Adrenal gland (tissue), 12 donors: ENCODE measurements around the gene KIF1A. TPM values are rescaled to one million over a fixed set of nuclear protein-coding genes. Genes with fewer than 3 reads are reported as not detected.

Experiments used
- DNase-seq, 7 donors: peaks; one replicate each; pipeline ENCODE4 v3.0.0-alpha.2; 2019 to 2020
- H3K27ac ChIP-seq, 5 donors: fragments of 200-600 bp; sonication (generic) in 4 of 5; 1 replicate in 3 of 5; 2 replicates in 2 of 5; pipeline versions ENCODE4 v1.5.1 to v1.8.0; 2016 to 2020; ENCODE audit warnings: mild to moderate bottlenecking in 1 of 5
- H3K27me3 ChIP-seq: fragments of 200-600 bp; 2 replicates; pipeline ENCODE4 v1.8.0; 2021
- H3K36me3 ChIP-seq, 2 donors: fragments of 200-600 bp; replicated peaks in 1 of 2; 1 replicate in 1 of 2; 2 replicates in 1 of 2; pipeline versions ENCODE4 v1.5.1 to v1.8.0; 2018 to 2022
- H3K4me1 ChIP-seq, 2 donors: fragments of 200-600 bp; replicated peaks in 1 of 2; 1 replicate in 1 of 2; 2 replicates in 1 of 2; pipeline versions ENCODE4 v1.5.1 to v1.8.0; 2018 to 2021
- H3K4me3 ChIP-seq, 4 donors: fragments of 200-600 bp; sonication (generic) in 3 of 4; one replicate each; pipeline ENCODE4 v1.5.1; 2016 to 2018
- H3K9me3 ChIP-seq, 3 donors: fragments of 200-600 bp; sonication (generic) in 1 of 3; replicated peaks in 1 of 3; 1 replicate in 2 of 3; 2 replicates in 1 of 3; pipeline versions ENCODE4 v1.5.1 to v1.8.0; 2016 to 2021
- CTCF ChIP-seq, 6 experiments: fragments of 450-650 bp in 4 of 6; fragments of 200-600 bp in 2 of 6; sonication (generic) in 1 of 6; IDR thresholded peaks; 1 replicate in 5 of 6; 2 replicates in 1 of 6; pipeline versions ENCODE4 v1.5.1 to v1.8.0; 2016 to 2021; ENCODE audit warnings: antibody characterized with exemption in 6 of 6, mild to moderate bottlenecking in 2 of 6, moderate library complexity in 1 of 6
- POLR2A ChIP-seq, 2 donors: fragments of 450-650 bp; IDR thresholded peaks; one replicate each; pipeline ENCODE4 v1.6.1; 2017; ENCODE audit warnings: antibody characterized with exemption in 2 of 2, mild to moderate bottlenecking in 2 of 2, moderate library complexity in 1 of 2
- WGBS, 4 donors: extraction: QIAGEN DNeasy Blood & Tissue Kit in 2 of 4; methylation state at CpG; one replicate each; pipeline versions ENCODE4 v1.1.5 to v1.1.7; 2013 to 2017; 5-methylcytosine and 5-hydroxymethylcytosine counted together
- intact Hi-C, 2 donors: fragments of 100-400 bp; cut with DNase I; formaldehyde crosslinking; loops; one replicate each; pipeline versions ENCODE4 v1.14.1 to v1.15.0; 2022 to 2023
- polyA plus RNA-seq, 3 donors: library from polyadenylated mRNA; stranded (reverse); fragments of 200-250 nt in 2 of 3; fragments of 350-450 nt in 1 of 3; fragmentation: Illumina TruSeq in 1 of 3; extraction: RNeasy Lipid Tissue Mini Kit (QIAGEN cat#74804) in 1 of 3; gene quantifications; one replicate each; pipeline ENCODE4 v1.2.3, GENCODE V29; 2013 to 2014
- total RNA-seq, 9 donors: library from RNA; depleted of rRNA in 4 of 9; stranded (reverse); fragments of >200 nt in 4 of 9; fragments of 120-200 nt in 1 of 9; fragmentation: NEBNext Ultra II Directional in 1 of 9; extraction: Animal tissue kit (Norgen Biotek cat#: 25700) in 1 of 9; gene quantifications; one replicate each; pipeline versions ENCODE4 v1.1.0 to v1.2.4, GENCODE V29; 2013 to 2023
- donor health status: healthy with polysubstance abuse.
- donor health status: Bipolar disorder and iron deficiency.
- donor health status: DM: yes; HTN: yes; CAD: no.
- donor health status: DM: no; HTN: no; CAD: no.
- donor health status: DM: no; HTN: no; CAD: no.
- donor health status: DM: yes; HTN: yes; CAD: no.

KIF1A gene
- total and polyA plus RNA-seq, 12 donors: 0.35 to 106 (median 11.5) TPM

GRCh38 chr2:240795916-240796510 lies 24.0 kb downstream of the KIF1A start:
- Histone ChIP-seq H3K9me3 (no peaks in the 10 kb centered on the region), H3K36me3 (no peaks in the 10 kb centered on the region), H3K4me1 (no peaks in the 10 kb centered on the region), H3K4me3 (no peak overlapping the region), H3K27me3 (peaks cover 2% of the 10 kb centered on the region), H3K27ac (no peak overlapping the region)
- WGBS, 4 donors: 80 to 87% (median 86%) methylated on average over 11 to 21 of the region's 21 CpGs
- no peak for TF ChIP-seq CTCF (IDR thresholded peaks at IDR 0.05)
- TF ChIP-seq POLR2A (IDR thresholded peaks at IDR 0.05): no peak
- intact Hi-C loops: no loop called here
- DNase-seq: no peak

- no peaks in the 10 kb centered on the region for H3K4me1 ChIP-seq
- 79 to 87% (median 83%) methylated on average over 3 to 11 of the region's 11 CpGs for whole genome bisulfite sequencing, 4 donors
- TF ChIP-seq CTCF (IDR thresholded peaks at IDR 0.05) (no peak), POLR2A (IDR thresholded peaks at IDR 0.05) (no peak)
- no peaks in the 10 kb centered on the region for H3K36me3 ChIP-seq
- no peak for DNase-seq
- intact Hi-C loops: no loop called here
- no peaks in the 10 kb centered on the region for H3K9me3 ChIP-seq
- H3K27me3 ChIP-seq: no peaks in the 10 kb centered on the region
- H3K4me3 ChIP-seq: no peak overlapping the region
- H3K27ac ChIP-seq: no peak overlapping the region
These were observed 24.6 kb downstream of the KIF1A start for GRCh38 chr2:240795454-240795853.

- TF ChIP-seq POLR2A (IDR thresholded peaks at IDR 0.05) (no peak), CTCF (IDR thresholded peaks at IDR 0.05) (no peak)
- Histone ChIP-seq H3K4me1 (no peaks in the 10 kb centered on the region), H3K27ac (no peak overlapping the region), H3K9me3 (no peaks in the 10 kb centered on the region), H3K36me3 (no peaks in the 10 kb centered on the region), H3K27me3 (no peaks in the 10 kb centered on the region), H3K4me3 (no peak overlapping the region)
- intact Hi-C loops: no loop called here
- 69 to 85% (median 78%) methylated on average over 15 to 17 of the region's 17 CpGs for WGBS, 4 donors
- DNase-seq: no peak
These were observed 25.8 kb downstream of the KIF1A start for GRCh38 chr2:240794178-240794721.

- Histone ChIP-seq H3K27me3 (no peaks in the 10 kb centered on the region), H3K4me1 (no peaks in the 10 kb centered on the region), H3K9me3 (no peaks in the 10 kb centered on the region), H3K27ac (no peak overlapping the region), H3K4me3 (no peak overlapping the region), H3K36me3 (no peaks in the 10 kb centered on the region)
- WGBS, 4 donors: 80 to 87% (median 82%) methylated on average over 14 to 21 of the region's 21 CpGs
- intact Hi-C loops: no loop called here
- no peak for DNase-seq
- TF ChIP-seq CTCF (IDR thresholded peaks at IDR 0.05) (no peak), POLR2A (IDR thresholded peaks at IDR 0.05) (no peak)
These were observed 26.5 kb downstream of the KIF1A start for GRCh38 chr2:240793313-240794177.
